Loucy (cell line): ENCODE measurements around the gene HMGN3.
"Not testable (repeated sequence)": the region's sequence is repeated elsewhere in the genome, so short reads cannot be mapped to it uniquely, and the experiment has no call there.

Source experiments
- H2AFZ ChIP-seq: fragments of 200-600 bp; sonication (generic); 2 replicates; pipeline ENCODE4 v1.6.0; 2016; ENCODE audit warnings: antibody characterized with exemption, mild to moderate bottlenecking, low read length, moderate library complexity
- H3F3A ChIP-seq: fragments of 200-600 bp; 2 replicates; pipeline ENCODE4 v1.6.0; 2016; ENCODE audit warnings: antibody characterized with exemption, low read depth, mild to moderate bottlenecking
- H3K27me3 ChIP-seq: fragments of 200-600 bp; sonication (generic); 2 replicates; pipeline ENCODE4 v1.6.1; 2014; ENCODE audit warnings: low read length, mild to moderate bottlenecking; ENCODE audit not compliant: insufficient read depth, poor library complexity, severe bottlenecking
- H3K36me3 ChIP-seq: fragments of 200-600 bp; sonication (generic); 2 replicates; pipeline ENCODE4 v1.6.1; 2016; ENCODE audit warnings: low read length; ENCODE audit not compliant: insufficient read depth
- H3K4me1 ChIP-seq: fragments of 200-600 bp; sonication (generic); 2 replicates; pipeline ENCODE4 v1.5.1; 2014; ENCODE audit warnings: low read length, mild to moderate bottlenecking; ENCODE audit not compliant: insufficient read depth, poor library complexity, severe bottlenecking
- H3K4me2 ChIP-seq: fragments of 200-600 bp; sonication (generic); 2 replicates; pipeline ENCODE4 v1.6.0; 2014; ENCODE audit warnings: antibody characterized with exemption, low read length, low read depth, mild to moderate bottlenecking; ENCODE audit not compliant: poor library complexity, severe bottlenecking
- H3K4me3 ChIP-seq: fragments of 200-600 bp; sonication (generic); 2 replicates; pipeline ENCODE4 v1.5.1; 2014; ENCODE audit warnings: low read length, mild to moderate bottlenecking, mixed read lengths; ENCODE audit not compliant: poor library complexity, severe bottlenecking
- H3K79me2 ChIP-seq: fragments of 200-600 bp; sonication (generic); 2 replicates; pipeline ENCODE4 v1.6.1; 2014; ENCODE audit warnings: low read length; ENCODE audit not compliant: insufficient read depth
- H3K9ac ChIP-seq: fragments of 200-600 bp; sonication (generic); 2 replicates; pipeline ENCODE4 v1.6.0; 2014; ENCODE audit warnings: mild to moderate bottlenecking, low read depth, low read length, moderate library complexity; ENCODE audit not compliant: poor library complexity, severe bottlenecking
- H3K9me2 ChIP-seq: fragments of 200-600 bp; sonication (generic); replicated peaks from 2 replicates; pipeline ENCODE4 v1.6.1; 2016; ENCODE audit warnings: low read depth, low read length, mixed read lengths
- H3K9me3 ChIP-seq: fragments of 200-600 bp; sonication (generic); 2 replicates; pipeline ENCODE4 v1.6.1; 2014; ENCODE audit warnings: mild to moderate bottlenecking, antibody characterized with exemption, low read length, low read depth; ENCODE audit not compliant: insufficient read depth
- H4K20me1 ChIP-seq: fragments of 200-600 bp; sonication (generic); 2 replicates; pipeline ENCODE4 v1.6.0; 2014; ENCODE audit warnings: antibody characterized with exemption, low read length, mild to moderate bottlenecking; ENCODE audit not compliant: insufficient read depth, poor library complexity, severe bottlenecking
- CTCF ChIP-seq: fragments of 200-600 bp; sonication (generic); conservative IDR thresholded peaks from 2 replicates; pipeline ENCODE4 v1.5.1; 2014; ENCODE audit warnings: mild to moderate bottlenecking, antibody characterized with exemption, low read length
- EZH2phosphoT487 ChIP-seq: fragments of 200-600 bp; IDR thresholded peaks from 2 replicates; pipeline ENCODE4 v1.6.1; 2018; ENCODE audit warnings: antibody characterized with exemption, mild to moderate bottlenecking, moderate library complexity, borderline replicate concordance

HMGN3 gene

DNA sequence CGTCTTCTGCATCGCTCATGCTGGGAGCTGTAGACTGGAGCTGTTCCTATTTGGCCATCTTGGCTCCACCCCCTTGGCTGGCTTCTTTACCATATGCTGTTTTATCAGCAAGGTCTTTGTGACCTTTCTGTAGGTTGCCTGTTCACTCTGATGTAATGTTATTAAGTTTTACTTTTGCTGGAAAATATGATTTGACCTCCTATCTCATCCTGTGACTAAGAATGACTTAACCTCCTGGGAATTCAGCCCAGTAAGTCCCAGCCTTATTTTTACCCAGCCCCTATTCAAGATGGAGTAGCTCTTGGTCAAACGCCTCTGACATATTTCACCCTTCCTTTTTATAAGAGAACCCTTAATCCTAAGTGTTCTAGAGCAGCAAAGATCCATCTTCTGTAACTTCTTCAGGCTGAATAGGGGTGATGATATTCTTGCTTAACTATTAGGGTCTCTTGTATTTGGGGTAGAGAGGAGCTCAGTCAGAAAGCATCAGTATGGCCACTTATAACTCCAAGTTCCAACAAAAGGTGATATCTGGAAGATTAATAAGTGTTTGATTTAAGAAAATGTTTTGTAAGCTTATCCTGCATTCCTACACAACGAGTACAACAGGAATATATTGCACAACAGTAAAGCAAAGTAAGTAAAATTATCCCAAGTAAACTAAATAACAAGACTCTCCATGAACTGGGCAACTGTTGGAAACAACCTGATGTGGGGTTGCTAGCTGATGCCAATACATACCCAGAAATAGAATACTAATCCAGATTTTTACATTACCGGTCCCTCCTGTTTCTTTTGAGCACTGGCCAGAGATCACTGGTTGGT is 23.1 kb upstream of the HMGN3 start:
- Histone ChIP-seq H3K9me2 (no peaks in the 10 kb centered on the region), H3K36me3 (no peaks in the 10 kb centered on the region), H2AFZ (no peak overlapping the region), H3K27me3 (no peaks in the 10 kb centered on the region), H3F3A (no peaks in the 10 kb centered on the region), H3K4me1 (no peaks in the 10 kb centered on the region), H3K4me2 (no peak overlapping the region), H3K4me3 (no peak overlapping the region), H3K79me2 (no peaks in the 10 kb centered on the region), H4K20me1 (no peaks in the 10 kb centered on the region), H3K9me3 (no peaks in the 10 kb centered on the region), H3K9ac (no peak overlapping the region)
- TF ChIP-seq EZH2phosphoT487 = no peak
- no peak for TF ChIP-seq CTCF

DNA sequence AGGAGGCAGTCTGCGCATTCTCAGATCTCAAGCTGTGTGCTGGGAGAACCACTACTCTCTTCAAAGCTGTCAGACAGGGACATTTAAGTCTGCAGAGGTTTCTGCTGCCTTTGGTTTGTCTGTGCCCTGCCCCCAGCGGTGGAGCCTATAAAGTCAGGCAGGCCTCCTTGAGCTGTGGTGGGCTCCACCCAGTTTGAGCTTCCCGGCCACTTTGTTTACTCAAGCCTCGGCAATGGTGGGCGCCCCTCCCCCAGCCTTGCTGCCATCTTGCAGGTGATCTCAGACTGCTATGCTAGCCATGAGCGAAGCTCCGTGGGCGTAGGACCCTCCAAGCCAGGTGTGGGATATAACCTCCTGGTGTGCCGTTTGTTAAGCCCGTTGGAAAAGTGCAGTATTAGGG is 22.3 kb upstream of the HMGN3 start:
- not testable (repeated sequence) for H3K79me2 ChIP-seq, H3K9me2 ChIP-seq, H2AFZ ChIP-seq, H3K4me2 ChIP-seq, H3K4me1 ChIP-seq, H3K4me3 ChIP-seq, H3K27me3 ChIP-seq, H3K9me3 ChIP-seq, H4K20me1 ChIP-seq, H3K9ac ChIP-seq, H3F3A ChIP-seq, H3K36me3 ChIP-seq

DNA sequence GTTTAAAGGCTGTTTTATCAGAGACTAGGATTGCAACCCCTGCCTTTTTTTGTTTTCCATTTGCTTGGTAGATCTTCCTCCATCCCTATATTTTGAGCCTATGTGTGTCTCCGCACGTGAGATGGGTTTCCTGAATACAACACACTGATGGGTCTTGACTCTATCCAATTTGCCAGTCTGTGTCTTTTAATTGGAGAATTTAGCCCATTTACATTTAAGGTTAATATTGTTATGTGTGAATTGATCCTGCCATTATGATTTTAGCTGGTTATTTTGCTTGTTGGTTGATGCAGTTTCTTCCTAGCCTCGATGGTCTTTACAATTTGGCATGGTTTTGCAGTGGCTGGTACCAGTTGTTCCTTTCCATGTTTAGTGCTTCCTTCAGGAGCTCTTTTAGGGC is 20.6 kb upstream of the HMGN3 start:
- H3F3A ChIP-seq, H4K20me1 ChIP-seq, H2AFZ ChIP-seq, H3K36me3 ChIP-seq, H3K27me3 ChIP-seq, H3K9me3 ChIP-seq, H3K4me1 ChIP-seq, H3K9ac ChIP-seq, H3K79me2 ChIP-seq, H3K4me2 ChIP-seq, H3K4me3 ChIP-seq, H3K9me2 ChIP-seq: not testable (repeated sequence)

- no peaks in the 10 kb centered on the region for H3K4me1 ChIP-seq
- H3F3A ChIP-seq = no peaks in the 10 kb centered on the region
- H3K9ac ChIP-seq = no peak overlapping the region
- no peaks in the 10 kb centered on the region for H3K36me3 ChIP-seq
- no peaks in the 10 kb centered on the region for H4K20me1 ChIP-seq
- no peak overlapping the region for H3K4me2 ChIP-seq
- no peaks in the 10 kb centered on the region for H3K9me2 ChIP-seq
- no peak overlapping the region for H2AFZ ChIP-seq
- no peak for TF ChIP-seq CTCF
- TF ChIP-seq EZH2phosphoT487 = no peak
- H3K4me3 ChIP-seq = no peak overlapping the region
- H3K27me3 ChIP-seq = no peaks in the 10 kb centered on the region
- H3K9me3 ChIP-seq = no peaks in the 10 kb centered on the region
- no peaks in the 10 kb centered on the region for H3K79me2 ChIP-seq
Measured at GRCh38 chr6:79250559-79250958, 16.1 kb upstream of the HMGN3 start.
